Subcutaneous adipose tissue (tissue), 4 donors: ENCODE data around the gene PLXNB2. TPM values are rescaled to one million over a fixed set of nuclear protein-coding genes. Genes with fewer than 3 reads are reported as not detected.

Source experiments
- total RNA-seq, 4 donors: library from RNA; depleted of rRNA; stranded (reverse); fragments of >200 nt; gene quantifications; one replicate each; pipeline ENCODE4 v1.1.0, GENCODE V29; 2016
- TF ChIP-seq, protein P1 (sequence below): fragments of 450-650 bp; IDR thresholded peaks from one replicate; pipeline ENCODE4 v1.5.1; 2016; ENCODE audit warnings: low read depth, mild to moderate bottlenecking, control low read depth, antibody characterized with exemption, moderate library complexity

PLXNB2 gene
- total RNA-seq, 4 donors from 2014 or later: 59.2 to 128 (median 97.0) TPM

DNA sequence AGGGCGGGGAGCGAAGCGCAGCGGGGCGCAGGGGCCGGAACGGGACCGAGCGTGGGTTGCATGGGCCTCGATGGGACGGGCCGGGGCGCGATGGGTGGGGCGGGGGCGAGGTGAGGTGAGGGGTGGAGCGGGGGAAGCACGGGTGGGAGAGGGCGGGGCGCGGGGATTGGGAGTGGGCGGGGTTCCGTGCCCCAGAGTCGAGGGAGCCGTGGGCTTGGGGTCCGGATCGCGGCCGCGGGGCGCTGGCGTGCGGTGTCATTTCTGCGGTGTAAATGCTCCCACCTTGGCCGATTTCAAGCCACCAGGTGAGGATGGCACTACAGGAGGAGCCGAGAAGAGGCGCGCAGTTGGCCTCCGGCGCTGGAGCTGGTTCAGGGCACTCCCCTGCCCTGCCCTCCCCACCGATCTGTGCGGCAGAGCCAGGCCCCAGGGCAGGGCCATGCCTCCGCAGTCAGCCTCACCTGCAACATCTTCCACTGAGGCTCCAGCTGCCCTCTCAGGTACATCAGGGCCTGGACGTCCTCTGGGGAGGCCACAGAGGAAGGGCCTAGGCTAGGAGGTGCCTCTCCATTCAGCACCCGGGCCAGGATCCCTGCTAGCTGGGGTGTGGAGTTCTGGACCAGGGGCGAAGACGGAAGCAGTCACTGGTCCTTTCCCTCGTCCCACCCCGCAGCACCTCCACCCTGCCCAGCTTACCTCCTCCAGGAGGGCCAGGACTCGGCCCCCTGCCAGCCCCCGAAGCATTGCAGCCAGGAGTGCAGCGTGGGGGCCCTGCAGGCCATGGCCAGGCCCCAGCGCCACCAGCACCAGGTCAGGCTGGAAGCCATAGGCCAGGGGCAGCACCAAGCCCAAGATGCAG lies 62.0 kb downstream of the PLXNB2 start:
- TF ChIP-seq, protein P1, sequence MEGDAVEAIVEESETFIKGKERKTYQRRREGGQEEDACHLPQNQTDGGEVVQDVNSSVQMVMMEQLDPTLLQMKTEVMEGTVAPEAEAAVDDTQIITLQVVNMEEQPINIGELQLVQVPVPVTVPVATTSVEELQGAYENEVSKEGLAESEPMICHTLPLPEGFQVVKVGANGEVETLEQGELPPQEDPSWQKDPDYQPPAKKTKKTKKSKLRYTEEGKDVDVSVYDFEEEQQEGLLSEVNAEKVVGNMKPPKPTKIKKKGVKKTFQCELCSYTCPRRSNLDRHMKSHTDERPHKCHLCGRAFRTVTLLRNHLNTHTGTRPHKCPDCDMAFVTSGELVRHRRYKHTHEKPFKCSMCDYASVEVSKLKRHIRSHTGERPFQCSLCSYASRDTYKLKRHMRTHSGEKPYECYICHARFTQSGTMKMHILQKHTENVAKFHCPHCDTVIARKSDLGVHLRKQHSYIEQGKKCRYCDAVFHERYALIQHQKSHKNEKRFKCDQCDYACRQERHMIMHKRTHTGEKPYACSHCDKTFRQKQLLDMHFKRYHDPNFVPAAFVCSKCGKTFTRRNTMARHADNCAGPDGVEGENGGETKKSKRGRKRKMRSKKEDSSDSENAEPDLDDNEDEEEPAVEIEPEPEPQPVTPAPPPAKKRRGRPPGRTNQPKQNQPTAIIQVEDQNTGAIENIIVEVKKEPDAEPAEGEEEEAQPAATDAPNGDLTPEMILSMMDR: no peak

- TF ChIP-seq, protein P1: no peak
These were observed 62.8 kb downstream of the PLXNB2 start, which contains the start of gene TUBGCP6 for GRCh38 chr22:50244420-50245213. TUBGCP6 (minus strand) TSS chr22:50245023; CDS start chr22:50244459, 564 bp downstream.

- TF ChIP-seq, protein P1: no peak
These were observed 63.6 kb downstream of the PLXNB2 start for GRCh38 chr22:50243685-50244419.

GRCh38 chr22:50242406-50242949 lies 65.0 kb downstream of the PLXNB2 start:
- TF ChIP-seq, protein P1: no peak

GRCh38 chr22:50238755-50239154 lies 68.7 kb downstream of the PLXNB2 start:
- TF ChIP-seq, protein P1: no peak

DNA sequence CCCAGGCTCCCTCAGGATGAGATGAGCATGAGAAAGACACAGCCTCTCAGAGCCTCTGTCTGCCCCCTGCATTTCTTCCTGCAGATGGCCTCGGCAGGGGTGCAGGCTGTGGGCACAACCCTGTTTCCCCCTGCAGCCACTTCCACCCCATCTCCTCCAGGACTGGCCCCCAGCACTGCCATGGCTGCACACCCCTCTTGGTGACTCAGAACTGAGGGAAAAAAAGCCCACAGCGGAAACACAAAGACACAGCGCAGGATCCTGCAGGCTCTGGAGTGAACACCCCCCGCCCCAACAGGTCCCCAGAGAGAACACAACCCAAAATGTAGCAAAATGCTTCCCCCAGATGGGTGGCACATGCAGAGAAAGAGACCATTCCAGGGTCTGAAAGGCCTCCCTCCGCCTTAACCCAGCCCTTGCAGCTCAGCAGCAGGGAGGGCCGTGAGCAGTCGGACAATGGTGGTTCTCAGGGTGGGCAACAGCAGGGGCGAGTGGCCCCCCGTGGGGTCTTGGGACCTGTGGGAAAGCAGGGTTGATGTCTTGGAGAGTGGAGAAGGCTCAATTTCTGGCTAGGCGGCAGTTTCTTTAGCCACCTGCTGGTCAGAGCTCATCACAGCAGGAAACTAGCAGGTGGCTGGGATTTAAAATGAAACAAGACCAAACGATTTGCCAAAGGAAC lies 70.6 kb downstream of the PLXNB2 start:
- TF ChIP-seq, protein P1: no peak
